DND-41 (cell line): Measurements from ENCODE around the gene PPP1R3D.

Experiments
- EZH2 ChIP-seq: IDR thresholded peaks from 3 replicates; pipeline ENCODE4 v1.6.1; 2012; ENCODE audit warnings: borderline replicate concordance, low read depth, mild to moderate bottlenecking, moderate library complexity, low read length, inconsistent platforms; ENCODE audit not compliant: severe bottlenecking
- TF ChIP-seq, protein P1 (sequence below): IDR thresholded peaks from 2 replicates; pipeline ENCODE4 v1.5.1; 2012; ENCODE audit warnings: borderline replicate concordance, low read length, moderate library complexity, mild to moderate bottlenecking; ENCODE audit not compliant: poor library complexity, severe bottlenecking; ENCODE audit errors: extremely low read depth

DNA sequence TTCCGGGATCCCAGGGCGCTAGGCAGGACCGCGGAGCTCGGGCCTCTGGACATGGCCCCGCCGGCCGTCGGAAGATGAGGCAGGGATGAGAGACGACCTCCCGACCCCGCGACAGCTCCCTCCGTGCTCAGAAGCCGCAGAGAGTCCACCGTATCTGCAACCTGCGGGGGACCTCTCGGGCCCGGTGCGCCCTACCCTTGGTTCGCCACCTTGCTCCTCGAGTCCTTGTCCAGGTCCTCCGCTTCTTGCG lies 301 bp downstream of the PPP1R3D start:
- TF ChIP-seq, protein P1, sequence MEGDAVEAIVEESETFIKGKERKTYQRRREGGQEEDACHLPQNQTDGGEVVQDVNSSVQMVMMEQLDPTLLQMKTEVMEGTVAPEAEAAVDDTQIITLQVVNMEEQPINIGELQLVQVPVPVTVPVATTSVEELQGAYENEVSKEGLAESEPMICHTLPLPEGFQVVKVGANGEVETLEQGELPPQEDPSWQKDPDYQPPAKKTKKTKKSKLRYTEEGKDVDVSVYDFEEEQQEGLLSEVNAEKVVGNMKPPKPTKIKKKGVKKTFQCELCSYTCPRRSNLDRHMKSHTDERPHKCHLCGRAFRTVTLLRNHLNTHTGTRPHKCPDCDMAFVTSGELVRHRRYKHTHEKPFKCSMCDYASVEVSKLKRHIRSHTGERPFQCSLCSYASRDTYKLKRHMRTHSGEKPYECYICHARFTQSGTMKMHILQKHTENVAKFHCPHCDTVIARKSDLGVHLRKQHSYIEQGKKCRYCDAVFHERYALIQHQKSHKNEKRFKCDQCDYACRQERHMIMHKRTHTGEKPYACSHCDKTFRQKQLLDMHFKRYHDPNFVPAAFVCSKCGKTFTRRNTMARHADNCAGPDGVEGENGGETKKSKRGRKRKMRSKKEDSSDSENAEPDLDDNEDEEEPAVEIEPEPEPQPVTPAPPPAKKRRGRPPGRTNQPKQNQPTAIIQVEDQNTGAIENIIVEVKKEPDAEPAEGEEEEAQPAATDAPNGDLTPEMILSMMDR, result no peak
- no peak for TF ChIP-seq EZH2
